HepG2 (cell line): ENCODE results near the gene NTN3. TPM values are rescaled to one million over a fixed set of nuclear protein-coding genes. Genes with fewer than 3 reads are reported as not detected.

ENCODE experiments used
- HMGXB3 ChIP-seq: sonication (generic); formaldehyde crosslinking; IDR thresholded peaks from 2 replicates; pipeline ENCODE4 v1.4.0; 2020; ENCODE audit warnings: missing genetic modification reagents, borderline replicate concordance
- KAT8 ChIP-seq: IDR thresholded peaks from 2 replicates; pipeline ENCODE4 v1.6.1; 2016; ENCODE audit warnings: missing genetic modification reagents, missing compliant biosample characterization
- MXD4 ChIP-seq: IDR thresholded peaks from 2 replicates; pipeline ENCODE4 v1.6.1; 2016; ENCODE audit warnings: mild to moderate bottlenecking, missing biosample characterization, missing genetic modification reagents
- NFE2 ChIP-seq: sonication (generic); formaldehyde crosslinking; IDR thresholded peaks from 2 replicates; pipeline ENCODE4 v1.4.0; 2020; ENCODE audit warnings: missing genetic modification reagents
- NR2F1 ChIP-seq, 2 experiments: fragments of 450-650 bp in 1 of 2; formaldehyde crosslinking in 1 of 2; IDR thresholded peaks; 2 replicates each; pipeline versions ENCODE4 v1.5.0 to v1.6.1; 2016 to 2020; ENCODE audit warnings: mild to moderate bottlenecking in 1 of 2, missing compliant biosample characterization in 1 of 2, missing genetic modification reagents in 1 of 2, moderate library complexity in 1 of 2
- PHF21A ChIP-seq: sonication (generic); formaldehyde crosslinking; IDR thresholded peaks from 2 replicates; pipeline ENCODE4 v1.5.0; 2020; ENCODE audit warnings: mild to moderate bottlenecking, missing genetic modification reagents
- RFX3 ChIP-seq: IDR thresholded peaks from 2 replicates; pipeline ENCODE4 v1.6.1; 2016; ENCODE audit warnings: missing biosample characterization, missing genetic modification reagents
- RXRB ChIP-seq: IDR thresholded peaks from 2 replicates; pipeline ENCODE4 v1.6.1; 2016; ENCODE audit warnings: borderline replicate concordance, missing genetic modification reagents, missing compliant biosample characterization
- SMARCC2 ChIP-seq: fragments of 450-650 bp; IDR thresholded peaks from 2 replicates; pipeline ENCODE4 v1.6.1; 2017; ENCODE audit warnings: antibody characterized with exemption, mild to moderate bottlenecking
- SP2 ChIP-seq: sonication (generic); formaldehyde crosslinking; IDR thresholded peaks from 2 replicates; pipeline ENCODE4 v1.5.1; 2020; ENCODE audit warnings: mild to moderate bottlenecking, missing genetic modification reagents
- TERF1 ChIP-seq: sonication (generic); formaldehyde crosslinking; IDR thresholded peaks from 2 replicates; pipeline ENCODE4 v1.8.0; 2022; ENCODE audit warnings: mild to moderate bottlenecking, missing genetic modification reagents, moderate library complexity
- TSC22D2 ChIP-seq: sonication (generic); formaldehyde crosslinking; IDR thresholded peaks from 2 replicates; pipeline ENCODE4 v1.5.1; 2020; ENCODE audit warnings: missing genetic modification reagents, mild to moderate bottlenecking, borderline replicate concordance
- U2AF1 ChIP-seq: fragments of 200-400 bp; formaldehyde crosslinking; optimal IDR thresholded peaks from 2 replicates; pipeline ENCODE3; 2017; ENCODE audit warnings: mild to moderate bottlenecking, low read depth, low read length
- ZBTB37 ChIP-seq: sonication (generic); formaldehyde crosslinking; IDR thresholded peaks from 2 replicates; pipeline ENCODE4 v1.4.0; 2020; ENCODE audit warnings: mild to moderate bottlenecking, missing genetic modification reagents
- ZBTB39 ChIP-seq: sonication (generic); formaldehyde crosslinking; IDR thresholded peaks from 2 replicates; pipeline ENCODE4 v1.5.0; 2020; ENCODE audit warnings: missing genetic modification reagents
- ZNF234 ChIP-seq: sonication (generic); formaldehyde crosslinking; conservative IDR thresholded peaks from 2 replicates; pipeline ENCODE4 v1.5.1; 2020; ENCODE audit warnings: mild to moderate bottlenecking, missing genetic modification reagents
- ZNF589 ChIP-seq: sonication (generic); formaldehyde crosslinking; conservative IDR thresholded peaks from 2 replicates; pipeline ENCODE4 v1.8.0; 2022; ENCODE audit warnings: mild to moderate bottlenecking, moderate library complexity, missing genetic modification reagents
- ZNF768 ChIP-seq: sonication (generic); formaldehyde crosslinking; IDR thresholded peaks from 2 replicates; pipeline ENCODE4 v1.4.0; 2020; ENCODE audit warnings: missing genetic modification reagents
- ZNF780A ChIP-seq: sonication (generic); formaldehyde crosslinking; IDR thresholded peaks from 2 replicates; pipeline ENCODE4 v1.8.0; 2022; ENCODE audit warnings: mild to moderate bottlenecking, missing genetic modification reagents, moderate library complexity
- ZNF784 ChIP-seq: sonication (generic); formaldehyde crosslinking; IDR thresholded peaks from 2 replicates; pipeline ENCODE4 v1.5.1; 2020; ENCODE audit warnings: missing genetic modification reagents, mild to moderate bottlenecking, borderline replicate concordance
- polyA plus RNA-seq, 8 experiments: library from polyadenylated mRNA; depleted of rRNA in 3 of 8; stranded (reverse) in 7 of 8; unstranded in 1 of 8; fragments of >200 nt; fragmentation: Illumina TruSeq in 4 of 8; extraction: Trizol in 4 of 8; gene quantifications; 2 replicates each; pipeline versions ENCODE4 v1.2.1 to v1.2.3, GENCODE V29; 2011 to 2016; ENCODE audit warnings: low read depth in 4 of 8, missing spikeins in 1 of 8, mixed read lengths in 1 of 8; ENCODE audit not compliant: insufficient read depth in 1 of 8
- total RNA-seq, 5 experiments: library from RNA; depleted of rRNA; stranded (reverse); fragments of >200 nt; fragmentation: Illumina TruSeq; extraction: Trizol; gene quantifications; 2 replicates each; pipeline ENCODE4 v1.2.3, GENCODE V29; 2016; ENCODE audit warnings: low read depth in 1 of 5

NTN3 gene
- total and polyA plus RNA-seq, 2 of the 13 experiments (the other 11 are each of a cell fraction or from before 2014, with no cell fraction given) = 0.09 to 0.20 TPM

GRCh38 chr16:2520784-2521531, 49.9 kb downstream of the NTN3 start (continued):
- TF ChIP-seq ZBTB39 (CRISPR knock-in tag) (no peak), U2AF1 (no peak), RFX3 (CRISPR knock-in tag) (no peak), MXD4 (CRISPR knock-in tag) (no peak), PHF21A (CRISPR knock-in tag) (peak; percentile 34; the same call in 1 of the 2 replicates), ZNF768 (CRISPR knock-in tag) (no peak), ZNF780A (no peak), ZNF784 (no peak), ZBTB37 (no peak), HMGXB3 (CRISPR knock-in tag) (no peak), KAT8 (CRISPR knock-in tag) (no peak), TERF1 (CRISPR knock-in tag) (no peak), SP2 (CRISPR knock-in tag) (no peak), NFE2 (CRISPR knock-in tag) (no peak), SMARCC2 (no peak), TSC22D2 (CRISPR knock-in tag) (no peak), ZNF589 (CRISPR knock-in tag) (no peak), ZNF234 (CRISPR knock-in tag) (no peak; the same call in 1 of the 2 replicates), NR2F1 (CRISPR knock-in tag; IDR thresholded peaks at IDR 0.05) (no peak), RXRB (CRISPR knock-in tag) (no peak)
